Left kidney (tissue), 2 donors: ENCODE measurements around the gene ABCG4. TPM values are rescaled to one million over a fixed set of nuclear protein-coding genes. Genes with fewer than 3 reads are reported as not detected.

Experiments used
- DNase-seq: peaks from one replicate; pipeline ENCODE4 v3.0.0-alpha.2; 2013
- polyA plus RNA-seq: library from polyadenylated mRNA; unstranded; fragments of 120-200 nt; gene quantifications from one replicate; pipeline ENCODE4 v1.2.1, GENCODE V29; 2013; ENCODE audit not compliant: insufficient read length

Gene ABCG4
- polyA plus RNA-seq, 1 donor: 1.0 TPM

- peak; percentile 36 for DNase-seq
Observed at GRCh38 chr11:119206511-119207414, 57.9 kb downstream of the ABCG4 start.

GRCh38 chr11:119207415-119207960, 58.6 kb downstream of the ABCG4 start:
- DNase-seq: no peak

- no peak for DNase-seq
Observed at GRCh38 chr11:119209186-119209585, 60.3 kb downstream of the ABCG4 start.

GRCh38 chr11:119210050-119210449, 61.2 kb downstream of the ABCG4 start:
- DNase-seq: no peak

Other genes starting within 250 kb of the ABCG4 start
- 27.6 TPM for gene BCL9L, start 223.1 kb upstream of the ABCG4 start, polyA plus RNA-seq
- 11.8 TPM for gene UPK2, start 192.8 kb upstream of the ABCG4 start, polyA plus RNA-seq
- 0.13 TPM for gene FOXR1, start 177.3 kb upstream of the ABCG4 start, polyA plus RNA-seq
- 52.8 TPM for gene CENATAC, start 150.9 kb upstream of the ABCG4 start, polyA plus RNA-seq
- gene RPS25, start 130.7 kb upstream of the ABCG4 start, polyA plus RNA-seq: 993 TPM
- gene TRAPPC4, start 130.3 kb upstream of the ABCG4 start, polyA plus RNA-seq: 87.6 TPM
- 97.8 TPM for gene SLC37A4, start 118.2 kb upstream of the ABCG4 start, polyA plus RNA-seq
- gene HYOU1, start 91.8 kb upstream of the ABCG4 start, polyA plus RNA-seq: 114 TPM
- 59.9 TPM for gene VPS11, start 81.2 kb upstream of the ABCG4 start, polyA plus RNA-seq
- gene HMBS, start 64.2 kb upstream of the ABCG4 start, polyA plus RNA-seq: 26.7 TPM
- 63.5 TPM for gene DPAGT1, start 47.2 kb upstream of the ABCG4 start, polyA plus RNA-seq
- gene C2CD2L, start 41.7 kb upstream of the ABCG4 start, polyA plus RNA-seq: 11.1 TPM
- 43.3 TPM for gene HINFP, start 27.5 kb upstream of the ABCG4 start, polyA plus RNA-seq
- gene NLRX1, start 19.7 kb downstream of the ABCG4 start, polyA plus RNA-seq: 10.0 TPM
- 19.2 TPM for gene NHERF4, start 36.4 kb downstream of the ABCG4 start, polyA plus RNA-seq
- gene CBL, start 57.3 kb downstream of the ABCG4 start, polyA plus RNA-seq: 24.4 TPM
- 42.5 TPM for gene MCAM, start 168.1 kb downstream of the ABCG4 start, polyA plus RNA-seq
- 31.9 TPM for gene RNF26, start 185.5 kb downstream of the ABCG4 start, polyA plus RNA-seq
- gene C1QTNF5, start 191.8 kb downstream of the ABCG4 start, polyA plus RNA-seq: 15.7 TPM
- not detected for gene MFRP, start 197.7 kb downstream of the ABCG4 start, polyA plus RNA-seq
- gene USP2, start 232.6 kb downstream of the ABCG4 start, polyA plus RNA-seq: 10.4 TPM